Heart left ventricle (tissue), 16 donors: ENCODE results near the gene UGDH. TPM values are rescaled to one million over a fixed set of nuclear protein-coding genes. Genes with fewer than 3 reads are reported as not detected.

Experiments
- ATAC-seq, 4 donors: fragments of 200-7000 bp; cut with Tn5 transposase; one replicate each; pipeline ENCODE4 v1.9.1; 2020 to 2022; ENCODE audit warnings: moderate library complexity in 4 of 4, mild to moderate bottlenecking in 3 of 4, moderate number of reproducible peaks in 1 of 4
- DNase-seq, 5 donors: peaks; one replicate each; pipeline ENCODE4 v3.0.0-alpha.2; 2020
- H3K27ac ChIP-seq, 12 donors: fragments of 200-600 bp; sonication (generic) in 4 of 12; one replicate each; pipeline versions ENCODE4 v1.5.0 to v1.8.0; 2016 to 2022; ENCODE audit warnings: mild to moderate bottlenecking in 2 of 12
- H3K27me3 ChIP-seq, 9 donors: fragments of 200-600 bp; sonication (generic) in 2 of 9; one replicate each; pipeline versions ENCODE4 v1.5.1 to v1.8.0; 2016 to 2022; ENCODE audit warnings: mild to moderate bottlenecking in 3 of 9
- H3K36me3 ChIP-seq, 9 donors: fragments of 200-600 bp; sonication (generic) in 2 of 9; one replicate each; pipeline versions ENCODE4 v1.5.0 to v1.8.0; 2018 to 2022; ENCODE audit warnings: mild to moderate bottlenecking in 2 of 9
- H3K4me1 ChIP-seq, 12 donors: fragments of 200-600 bp; sonication (generic) in 4 of 12; one replicate each; pipeline versions ENCODE4 v1.5.0 to v1.8.0; 2016 to 2022; ENCODE audit warnings: mild to moderate bottlenecking in 3 of 12
- H3K4me3 ChIP-seq, 12 donors: fragments of 200-600 bp; sonication (generic) in 4 of 12; one replicate each; pipeline versions ENCODE4 v1.5.0 to v1.8.0; 2017 to 2022; ENCODE audit warnings: mild to moderate bottlenecking in 9 of 12, moderate library complexity in 4 of 12
- H3K9me3 ChIP-seq, 12 donors: fragments of 200-600 bp; sonication (generic) in 4 of 12; one replicate each; pipeline versions ENCODE4 v1.5.0 to v1.8.0; 2016 to 2022; ENCODE audit warnings: mild to moderate bottlenecking in 1 of 12
- POLR2A ChIP-seq, 2 donors: fragments of 450-650 bp; IDR thresholded peaks; one replicate each; pipeline ENCODE4 v1.6.1; 2017; ENCODE audit warnings: antibody characterized with exemption in 2 of 2, mild to moderate bottlenecking in 2 of 2, moderate library complexity in 2 of 2
- WGBS, 4 donors: extraction: QIAGEN DNeasy Blood & Tissue Kit in 2 of 4; methylation state at CpG; one replicate each; pipeline versions ENCODE4 v1.1.5 to v1.1.7; 2013 to 2018; 5-methylcytosine and 5-hydroxymethylcytosine counted together
- intact Hi-C, 10 donors: fragments of 100-400 bp; cut with DNase I; formaldehyde crosslinking; loops; one replicate each; pipeline versions ENCODE4 v1.11.1 to v1.14.2; 2022
- long read RNA-seq, 3 donors: library from polyadenylated mRNA; unstranded; transcript quantifications; one replicate each; pipeline ENCODE4 v2.0.0, GENCODE V29; 2020 to 2021
- polyA plus RNA-seq, 2 donors: library from polyadenylated mRNA; stranded (reverse); fragments of 200-250 nt; gene quantifications; one replicate each; pipeline ENCODE4 v1.2.3, GENCODE V29; 2013
- total RNA-seq, 9 donors: library from RNA; depleted of rRNA in 2 of 9; stranded (reverse); fragments of >200 nt in 2 of 9; fragmentation: NEBNext Ultra II Directional in 3 of 9; extraction: Animal tissue kit (Norgen Biotek cat#: 25700) in 3 of 9; gene quantifications; one replicate each; pipeline versions ENCODE4 v1.1.0 to v1.2.4, GENCODE V29; 2016 to 2023
- TF ChIP-seq, protein P1 (sequence below), 12 donors: fragments of 200-600 bp; sonication (generic) in 4 of 12; IDR thresholded peaks; one replicate each; pipeline versions ENCODE4 v1.5.0 to v1.8.0; 2018 to 2022; ENCODE audit warnings: antibody characterized with exemption in 12 of 12, mild to moderate bottlenecking in 5 of 12
- donor health status: ischemic (EF 13 %, LVEDD 7.1; RV severe dilation, severe dysfunction).
- donor health status: healthy with polysubstance abuse.
- donor health status: DM: no; HTN: yes; CAD: no.
- donor health status: DM: no; HTN: no; CAD: no.
- donor health status: ischemic (EF 25% LVEDD 6.9; RV normal size, moderate dysfunction).
- donor health status: ischemic (EF 25% LVEDD 5.7; RV mildly dilated, moderate dysfunction).
- donor health status: healthy.
- donor health status: DM: yes; HTN: yes; CAD: no.
- donor health status: ischemic (EF 35%, LVEDD 5.7; RV mildly dilated, moderate dysfunction).
- donor health status: nonischemic (EF 11% LVEDD 7.7; RV severe dilation, severe dysfunction).
- donor health status: DM: yes; HTN: yes; CAD: no.
- donor health status: PGD.
- donor health status: ischemic (EF 29% LVEDD 5.4; RV normal size, mild dysfunction).
- donor health status: nonischemic (EF 23%, LVEDD 6.1; RV moderate dilation, normal function).

The UGDH gene
- total RNA-seq (10 to 100 TPM in 8 of 9 donors, 1 to 10 TPM in 1; 7.3 to 28.6 (median 16.5) TPM), polyA plus RNA-seq (10 to 100 TPM in 1 of 2 donors, 1 to 10 TPM in 1; 2.3 to 10.6 TPM)
- long read RNA-seq, donor 1, transcript UGDH-201 (12 exons, 3,216 nt) = major isoform, 18 of 23 reads
- long read RNA-seq, donor 1, partial matches to known transcripts = 2 of 23 reads
- long read RNA-seq, donor 1, other reads (novel, unspliced or antisense) = 3 of 23 reads
- long read RNA-seq, donor 2, transcript UGDH-201 (12 exons, 3,216 nt) = major isoform, 83 of 109 reads
- long read RNA-seq, donor 2, partial matches to known transcripts = 5 of 109 reads
- long read RNA-seq, donor 2, other reads (novel, unspliced or antisense) = 19 of 109 reads
- long read RNA-seq, donor 3, transcript UGDH-201 (12 exons, 3,216 nt) = major isoform, 21 of 22 reads
- long read RNA-seq, donor 3, partial matches to known transcripts = 1 of 22 reads
- long read RNA-seq, donor 3, other reads (novel, unspliced or antisense) = 0 of 22 reads

DNA sequence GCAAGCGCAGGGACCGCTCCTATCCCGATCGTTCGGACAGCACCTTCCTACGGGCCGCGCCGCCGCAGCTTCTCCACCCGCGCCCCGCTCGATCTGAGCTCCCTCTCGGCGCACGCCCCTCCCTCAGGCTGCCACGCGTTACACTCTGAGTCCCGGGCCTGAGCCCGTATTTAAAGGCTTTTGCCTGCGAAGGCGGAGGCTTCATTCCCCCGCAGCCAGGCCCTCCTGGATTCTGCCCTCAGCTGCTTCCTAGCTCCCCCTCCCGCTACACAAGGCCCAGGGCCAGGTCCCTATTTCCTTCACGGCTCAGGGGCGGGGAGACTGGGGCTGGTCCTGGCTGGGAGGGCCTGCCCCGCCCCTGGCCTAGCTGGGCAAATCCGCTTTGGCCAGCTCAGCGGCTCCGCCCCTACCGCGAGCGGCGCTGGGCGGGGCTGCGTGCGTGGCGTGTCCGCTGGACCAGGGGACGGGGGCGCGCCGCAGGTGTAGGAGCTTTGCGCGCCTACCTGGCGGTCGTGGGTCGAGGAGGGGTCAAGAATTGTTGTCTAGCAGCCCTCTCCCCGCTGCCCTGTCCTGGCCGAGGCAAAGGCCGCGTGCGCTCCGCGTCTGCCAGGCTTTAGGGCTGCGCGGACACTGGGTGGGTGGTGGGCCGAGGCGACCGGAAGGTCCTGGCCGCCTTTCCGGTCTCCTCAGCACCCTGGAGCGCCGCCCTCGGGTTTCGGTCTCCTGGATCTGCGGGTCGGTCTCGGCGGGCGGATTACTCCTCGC lies at the start of gene UGDH:
Gene UGDH, minus strand, starts transcription at position 144 of the 765 bp plus-strand sequence. CDS start 5,927 bp downstream, outside the sequence.
- Histone ChIP-seq H3K4me3 (peak within 1 kb of the TSS; percentile 54 to 97 (median 76)), H3K27ac (peak within 1 kb of the TSS; percentile 87 to 97 (median 95)), H3K27me3 (no peaks in the 10 kb centered on the region), H3K9me3 (peaks cover 0 to 6% (median 0%) of the 10 kb centered on the region in 12 donors), H3K36me3 (peaks cover 0 to 16% (median 2%) of the 10 kb centered on the region in 9 donors), H3K4me1 (peaks cover 0 to 30% (median 17%) of the 10 kb centered on the region in 12 donors)
- ATAC-seq (peak; percentile 98 to 99 (median 99)), DNase-seq (peak; percentile 96 to 99 (median 98))
- TF ChIP-seq POLR2A (IDR thresholded peaks at IDR 0.05) = peak; percentile 62 to 94
- TF ChIP-seq, protein P1, sequence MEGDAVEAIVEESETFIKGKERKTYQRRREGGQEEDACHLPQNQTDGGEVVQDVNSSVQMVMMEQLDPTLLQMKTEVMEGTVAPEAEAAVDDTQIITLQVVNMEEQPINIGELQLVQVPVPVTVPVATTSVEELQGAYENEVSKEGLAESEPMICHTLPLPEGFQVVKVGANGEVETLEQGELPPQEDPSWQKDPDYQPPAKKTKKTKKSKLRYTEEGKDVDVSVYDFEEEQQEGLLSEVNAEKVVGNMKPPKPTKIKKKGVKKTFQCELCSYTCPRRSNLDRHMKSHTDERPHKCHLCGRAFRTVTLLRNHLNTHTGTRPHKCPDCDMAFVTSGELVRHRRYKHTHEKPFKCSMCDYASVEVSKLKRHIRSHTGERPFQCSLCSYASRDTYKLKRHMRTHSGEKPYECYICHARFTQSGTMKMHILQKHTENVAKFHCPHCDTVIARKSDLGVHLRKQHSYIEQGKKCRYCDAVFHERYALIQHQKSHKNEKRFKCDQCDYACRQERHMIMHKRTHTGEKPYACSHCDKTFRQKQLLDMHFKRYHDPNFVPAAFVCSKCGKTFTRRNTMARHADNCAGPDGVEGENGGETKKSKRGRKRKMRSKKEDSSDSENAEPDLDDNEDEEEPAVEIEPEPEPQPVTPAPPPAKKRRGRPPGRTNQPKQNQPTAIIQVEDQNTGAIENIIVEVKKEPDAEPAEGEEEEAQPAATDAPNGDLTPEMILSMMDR (IDR thresholded peaks at IDR 0.05) = peak in 4 of 12 donors; percentile 4 to 41 (median 28)
- intact Hi-C loops = loop anchor here (1.0 to 10.0 kb wide), 13 partner anchors 69 to 527 kb away; partner anchors contain the start of genes SMIM14 (in 8 of the 10), PDS5A (in 6 of the 10), LIAS (in 3 of the 10) and RPL9 (in 3 of the 10)
- WGBS, 4 donors = 0 to 2% (median 0%) methylated on average over 13 to 73 of the region's 73 CpGs

DNA sequence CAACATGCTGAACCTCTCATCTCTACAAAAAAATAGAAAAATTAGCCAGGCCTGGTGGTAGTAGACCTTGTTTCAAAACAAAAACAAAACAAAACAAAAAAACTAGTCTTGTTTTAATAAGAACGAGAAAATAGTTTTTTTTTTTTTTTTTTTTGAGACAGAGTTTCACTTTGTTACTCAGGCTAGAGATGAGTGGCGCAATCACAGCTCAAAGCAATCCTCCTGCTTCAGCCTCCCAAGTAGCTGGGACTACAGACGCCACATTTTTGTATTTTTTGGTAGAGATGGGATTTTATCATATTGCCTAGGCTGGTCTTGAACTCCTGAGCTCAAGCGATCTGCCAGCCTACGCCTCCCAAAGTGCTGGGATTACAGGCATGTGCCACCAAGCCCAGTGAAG lies 47.7 kb upstream of the UGDH start:
- Histone ChIP-seq H3K27ac (no peak overlapping the region), H3K4me3 (no peak overlapping the region), H3K27me3 (no peaks in the 10 kb centered on the region), H3K9me3 (no peaks in the 10 kb centered on the region), H3K4me1 (no peaks in the 10 kb centered on the region), H3K36me3 (peaks cover 0 to 27% (median 16%) of the 10 kb centered on the region in 9 donors)
- DNase-seq (no peak), ATAC-seq (no peak)
- 97 to 98% (median 97%) methylated on average over 5 of the region's 5 CpGs for WGBS, 4 donors
- intact Hi-C loops = no loop called here
- TF ChIP-seq, protein P1 (IDR thresholded peaks at IDR 0.05) = no peak
- no peak for TF ChIP-seq POLR2A (IDR thresholded peaks at IDR 0.05)

GRCh38 chr4:39571504-39571903 lies 44.3 kb upstream of the UGDH start:
- no peak for TF ChIP-seq POLR2A (IDR thresholded peaks at IDR 0.05)
- TF ChIP-seq, protein P1 (IDR thresholded peaks at IDR 0.05) = no peak
- ATAC-seq (no peak), DNase-seq (no peak)
- H3K36me3 ChIP-seq = peaks cover 0 to 31% (median 17%) of the 10 kb centered on the region in 9 donors
- H3K27me3 ChIP-seq = no peaks in the 10 kb centered on the region
- H3K27ac ChIP-seq = no peak overlapping the region
- no peaks in the 10 kb centered on the region for H3K4me1 ChIP-seq
- H3K4me3 ChIP-seq = no peak overlapping the region
- WGBS, 4 donors = 87 to 96% (median 92%) methylated on average over 6 of the region's 6 CpGs
- intact Hi-C loops = no loop called here
- no peaks in the 10 kb centered on the region for H3K9me3 ChIP-seq
